ENCODE measurements around the gene LMNB1.

The LMNB1 gene

GRCh38 chr5:126865299-126865698, 88.4 kb downstream of the LMNB1 start:
- Histone ChIP-seq H3K27ac (ENCODE audit: low read depth, low read length, poor library complexity, severe bottlenecking) (no peak overlapping the region), H3K9me2 (ENCODE audit: low read depth, low read length) (no peaks in the 10 kb centered on the region), H3F3A (ENCODE audit: insufficient read depth, low read length) (no peaks in the 10 kb centered on the region), H3K4me1 (ENCODE audit: insufficient read depth, low read length, severe bottlenecking) (no peaks in the 10 kb centered on the region), H3K4me3 (ENCODE audit: low read depth, low read length, poor library complexity, severe bottlenecking) (no peak overlapping the region), H3K79me2 (ENCODE audit: insufficient read depth, low read length) (no peaks in the 10 kb centered on the region), H3K4me2 (ENCODE audit: low read length) (no peak overlapping the region), H3K36me3 (ENCODE audit: insufficient read depth, low read length) (no peaks in the 10 kb centered on the region), H3K9ac (ENCODE audit: low read length) (no peak overlapping the region), H4K20me1 (ENCODE audit: insufficient read depth, low read length) (no peaks in the 10 kb centered on the region), H2AFZ (ENCODE audit: low read length) (no peak overlapping the region), H3K9me3 (ENCODE audit: low read length) (no peaks in the 10 kb centered on the region), H3K27me3 (ENCODE audit: insufficient read depth, low read length) (no peaks in the 10 kb centered on the region)
- TF ChIP-seq, protein P1, sequence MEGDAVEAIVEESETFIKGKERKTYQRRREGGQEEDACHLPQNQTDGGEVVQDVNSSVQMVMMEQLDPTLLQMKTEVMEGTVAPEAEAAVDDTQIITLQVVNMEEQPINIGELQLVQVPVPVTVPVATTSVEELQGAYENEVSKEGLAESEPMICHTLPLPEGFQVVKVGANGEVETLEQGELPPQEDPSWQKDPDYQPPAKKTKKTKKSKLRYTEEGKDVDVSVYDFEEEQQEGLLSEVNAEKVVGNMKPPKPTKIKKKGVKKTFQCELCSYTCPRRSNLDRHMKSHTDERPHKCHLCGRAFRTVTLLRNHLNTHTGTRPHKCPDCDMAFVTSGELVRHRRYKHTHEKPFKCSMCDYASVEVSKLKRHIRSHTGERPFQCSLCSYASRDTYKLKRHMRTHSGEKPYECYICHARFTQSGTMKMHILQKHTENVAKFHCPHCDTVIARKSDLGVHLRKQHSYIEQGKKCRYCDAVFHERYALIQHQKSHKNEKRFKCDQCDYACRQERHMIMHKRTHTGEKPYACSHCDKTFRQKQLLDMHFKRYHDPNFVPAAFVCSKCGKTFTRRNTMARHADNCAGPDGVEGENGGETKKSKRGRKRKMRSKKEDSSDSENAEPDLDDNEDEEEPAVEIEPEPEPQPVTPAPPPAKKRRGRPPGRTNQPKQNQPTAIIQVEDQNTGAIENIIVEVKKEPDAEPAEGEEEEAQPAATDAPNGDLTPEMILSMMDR (IDR thresholded peaks at IDR 0.05; ENCODE audit: low read length) = no peak
- no peak for TF ChIP-seq EZH2 (IDR thresholded peaks at IDR 0.05; ENCODE audit: borderline replicate concordance, low read length)

DNA sequence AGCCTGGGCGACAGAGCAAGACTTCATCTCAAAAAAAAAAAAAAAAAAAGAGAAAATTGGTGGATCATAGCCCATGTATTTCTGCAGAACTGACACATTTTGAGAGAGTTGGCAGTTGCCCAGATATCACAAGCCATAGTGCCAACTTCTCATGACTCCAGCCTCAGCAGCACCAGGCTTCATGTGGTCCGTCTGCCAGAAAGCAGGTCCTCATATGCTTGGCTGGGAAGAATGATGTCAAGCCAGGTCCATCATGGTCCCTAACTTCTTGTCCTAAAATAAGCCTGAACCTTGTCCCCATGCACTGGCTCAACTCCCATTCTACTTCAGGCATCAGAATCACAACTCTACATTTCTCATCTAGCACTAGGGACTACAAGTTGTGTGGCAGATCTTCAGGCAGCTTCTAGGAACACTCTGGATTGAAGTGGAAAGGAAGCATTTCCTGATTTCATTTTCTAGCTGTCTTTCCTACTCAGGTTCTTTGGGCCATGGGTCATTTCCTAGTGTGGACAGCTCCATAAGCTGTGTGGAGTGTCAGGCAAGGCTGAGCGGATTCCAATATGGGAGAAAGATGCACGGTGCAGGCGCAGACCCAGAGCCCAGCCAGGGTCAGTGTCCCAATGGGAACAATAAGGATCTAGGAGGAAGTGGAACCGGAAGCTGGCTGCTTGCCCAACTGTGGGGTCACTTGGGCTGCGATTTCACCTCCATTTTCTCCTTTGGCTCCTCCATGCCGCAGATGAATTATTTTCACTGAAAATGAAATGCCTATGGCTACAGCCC, 90.1 kb downstream of the LMNB1 start:
- Histone ChIP-seq H3K4me3 (ENCODE audit: low read depth, low read length, poor library complexity, severe bottlenecking) (no peak overlapping the region), H2AFZ (ENCODE audit: low read length) (no peak overlapping the region), H3K79me2 (ENCODE audit: insufficient read depth, low read length) (no peaks in the 10 kb centered on the region), H3K27me3 (ENCODE audit: insufficient read depth, low read length) (no peaks in the 10 kb centered on the region), H4K20me1 (ENCODE audit: insufficient read depth, low read length) (no peaks in the 10 kb centered on the region), H3K9ac (ENCODE audit: low read length) (no peak overlapping the region), H3K9me2 (ENCODE audit: low read depth, low read length) (no peaks in the 10 kb centered on the region), H3K9me3 (ENCODE audit: low read length) (no peaks in the 10 kb centered on the region), H3K4me2 (ENCODE audit: low read length) (no peak overlapping the region), H3K36me3 (ENCODE audit: insufficient read depth, low read length) (no peaks in the 10 kb centered on the region), H3K4me1 (ENCODE audit: insufficient read depth, low read length, severe bottlenecking) (no peaks in the 10 kb centered on the region), H3F3A (ENCODE audit: insufficient read depth, low read length) (no peaks in the 10 kb centered on the region), H3K27ac (ENCODE audit: low read depth, low read length, poor library complexity, severe bottlenecking) (no peak overlapping the region)
- TF ChIP-seq EZH2 (IDR thresholded peaks at IDR 0.05; ENCODE audit: borderline replicate concordance, low read length) = no peak
- TF ChIP-seq, protein P1 (IDR thresholded peaks at IDR 0.05; ENCODE audit: low read length) = no peak

DNA sequence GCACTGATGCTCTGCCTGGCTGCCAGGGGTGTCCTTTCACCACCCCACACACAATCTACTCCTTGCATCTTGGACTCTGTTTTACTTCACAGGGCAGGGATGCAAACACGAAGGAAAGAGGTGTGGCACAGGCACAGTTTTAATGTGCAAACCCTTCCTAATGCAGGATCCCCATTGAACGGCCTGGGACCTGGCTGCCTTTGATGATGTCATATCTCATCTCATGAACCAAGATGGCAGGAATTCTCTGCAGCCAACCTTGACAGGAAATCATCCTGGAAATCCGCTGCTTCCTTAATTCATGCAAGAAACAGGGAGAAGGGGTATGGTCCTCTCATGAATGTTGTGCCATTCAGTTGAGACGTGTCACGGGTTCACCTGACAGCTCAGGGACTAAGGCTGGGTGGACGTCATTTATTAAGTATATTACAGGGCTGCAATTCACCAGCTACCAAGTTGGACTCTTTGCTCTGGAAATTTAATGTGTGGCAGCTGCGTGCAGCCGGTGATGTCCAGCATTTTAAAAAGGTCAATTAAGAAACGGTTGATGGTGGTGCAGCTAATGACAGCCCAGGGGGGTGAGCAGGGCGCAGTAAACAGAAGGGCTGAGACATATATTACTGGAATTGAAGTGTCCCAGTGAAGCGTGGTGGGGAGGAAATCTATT, 91.5 kb downstream of the LMNB1 start:
- Histone ChIP-seq H3K9me2 (ENCODE audit: low read depth, low read length) (no peaks in the 10 kb centered on the region), H3K4me2 (ENCODE audit: low read length) (no peak overlapping the region; the same call in 1 of the 2 replicates), H2AFZ (ENCODE audit: low read length) (no peak overlapping the region), H3K27ac (ENCODE audit: low read depth, low read length, poor library complexity, severe bottlenecking) (no peak overlapping the region), H3K27me3 (ENCODE audit: insufficient read depth, low read length) (no peaks in the 10 kb centered on the region), H3K4me3 (ENCODE audit: low read depth, low read length, poor library complexity, severe bottlenecking) (no peak overlapping the region), H3K4me1 (ENCODE audit: insufficient read depth, low read length, severe bottlenecking) (no peaks in the 10 kb centered on the region), H3K9ac (ENCODE audit: low read length) (no peak overlapping the region), H3K36me3 (ENCODE audit: insufficient read depth, low read length) (no peaks in the 10 kb centered on the region), H3K9me3 (ENCODE audit: low read length) (no peaks in the 10 kb centered on the region), H4K20me1 (ENCODE audit: insufficient read depth, low read length) (no peaks in the 10 kb centered on the region), H3K79me2 (ENCODE audit: insufficient read depth, low read length) (no peaks in the 10 kb centered on the region), H3F3A (ENCODE audit: insufficient read depth, low read length) (no peaks in the 10 kb centered on the region)
- TF ChIP-seq, protein P1 (IDR thresholded peaks at IDR 0.05; ENCODE audit: low read length) = no peak
- no peak for TF ChIP-seq EZH2 (IDR thresholded peaks at IDR 0.05; ENCODE audit: borderline replicate concordance, low read length)

All from OCI-LY1 (cell line).